Measurements from ENCODE around the gene GATA3.

GRCh38 chr10:8075282-8076260 is 21.1 kb downstream of the GATA3 start:
- TF ChIP-seq, protein P1, sequence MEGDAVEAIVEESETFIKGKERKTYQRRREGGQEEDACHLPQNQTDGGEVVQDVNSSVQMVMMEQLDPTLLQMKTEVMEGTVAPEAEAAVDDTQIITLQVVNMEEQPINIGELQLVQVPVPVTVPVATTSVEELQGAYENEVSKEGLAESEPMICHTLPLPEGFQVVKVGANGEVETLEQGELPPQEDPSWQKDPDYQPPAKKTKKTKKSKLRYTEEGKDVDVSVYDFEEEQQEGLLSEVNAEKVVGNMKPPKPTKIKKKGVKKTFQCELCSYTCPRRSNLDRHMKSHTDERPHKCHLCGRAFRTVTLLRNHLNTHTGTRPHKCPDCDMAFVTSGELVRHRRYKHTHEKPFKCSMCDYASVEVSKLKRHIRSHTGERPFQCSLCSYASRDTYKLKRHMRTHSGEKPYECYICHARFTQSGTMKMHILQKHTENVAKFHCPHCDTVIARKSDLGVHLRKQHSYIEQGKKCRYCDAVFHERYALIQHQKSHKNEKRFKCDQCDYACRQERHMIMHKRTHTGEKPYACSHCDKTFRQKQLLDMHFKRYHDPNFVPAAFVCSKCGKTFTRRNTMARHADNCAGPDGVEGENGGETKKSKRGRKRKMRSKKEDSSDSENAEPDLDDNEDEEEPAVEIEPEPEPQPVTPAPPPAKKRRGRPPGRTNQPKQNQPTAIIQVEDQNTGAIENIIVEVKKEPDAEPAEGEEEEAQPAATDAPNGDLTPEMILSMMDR (IDR thresholded peaks at IDR 0.05): no peak
- no peak for TF ChIP-seq POLR2A (IDR thresholded peaks at IDR 0.05)
- TF ChIP-seq POLR2AphosphoS5 (IDR thresholded peaks at IDR 0.05): no peak

All from prostate gland (tissue), 2 donors.